Fibroblast of pulmonary artery (primary cell): ENCODE data around the gene TMEM131L.

Experiments used
- DNase-seq: peaks from one replicate; pipeline ENCODE4 v3.0.0-alpha.2; 2010; ENCODE audit warnings: low read depth
- H3K4me3 ChIP-seq: replicated peaks from 2 replicates; pipeline ENCODE4 v1.5.1; 2011; ENCODE audit warnings: low read depth, mild to moderate bottlenecking, control low read depth, low read length, moderate library complexity
- TF ChIP-seq, protein P1 (sequence below): IDR thresholded peaks from 2 replicates; pipeline ENCODE4 v1.5.1; 2011; ENCODE audit warnings: mild to moderate bottlenecking, control low read depth, low read length, inconsistent platforms; ENCODE audit errors: missing control alignments

The TMEM131L gene

DNA sequence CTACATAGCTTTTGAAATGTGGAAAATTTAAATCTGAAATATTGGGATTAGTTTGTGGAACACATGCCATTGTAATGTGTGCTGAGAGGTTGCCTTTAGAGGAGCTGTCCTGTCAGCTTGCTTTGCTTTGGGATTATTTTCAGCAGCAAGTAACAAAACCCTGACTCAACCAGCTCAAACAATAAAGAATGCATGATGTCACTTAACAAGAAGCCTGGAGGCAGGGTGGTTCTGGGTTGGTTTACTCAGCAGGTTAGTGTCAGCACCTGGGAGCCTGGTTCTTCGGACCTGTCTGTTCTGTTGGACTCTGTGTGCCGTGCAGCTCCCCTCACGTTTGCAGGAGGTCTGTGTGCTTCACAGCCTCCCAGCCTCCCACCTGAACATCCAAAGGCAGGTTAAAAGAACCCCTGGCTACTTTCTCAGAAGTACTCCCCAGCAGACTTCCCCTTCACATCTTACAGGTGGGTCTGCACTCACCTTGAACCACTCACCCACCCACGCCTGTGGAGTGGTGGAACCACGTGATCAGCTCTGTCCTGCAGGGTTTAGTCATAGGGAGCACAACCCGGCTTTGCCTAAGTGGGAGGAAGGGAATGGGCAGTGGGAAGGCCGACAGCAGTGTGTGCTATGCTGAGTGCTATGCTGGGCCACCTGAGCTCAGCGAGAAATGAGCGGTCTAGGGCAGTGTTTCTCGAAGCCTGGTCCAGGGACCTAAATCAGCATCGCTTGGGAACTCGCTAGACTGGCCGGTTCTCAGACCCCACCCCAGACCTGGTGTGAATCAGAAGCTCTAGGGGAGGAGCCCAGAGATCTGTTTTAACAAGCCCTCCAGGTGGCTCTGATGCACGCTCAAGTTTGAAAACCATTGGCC lies 20.4 kb downstream of the TMEM131L start:
- TF ChIP-seq, protein P1, sequence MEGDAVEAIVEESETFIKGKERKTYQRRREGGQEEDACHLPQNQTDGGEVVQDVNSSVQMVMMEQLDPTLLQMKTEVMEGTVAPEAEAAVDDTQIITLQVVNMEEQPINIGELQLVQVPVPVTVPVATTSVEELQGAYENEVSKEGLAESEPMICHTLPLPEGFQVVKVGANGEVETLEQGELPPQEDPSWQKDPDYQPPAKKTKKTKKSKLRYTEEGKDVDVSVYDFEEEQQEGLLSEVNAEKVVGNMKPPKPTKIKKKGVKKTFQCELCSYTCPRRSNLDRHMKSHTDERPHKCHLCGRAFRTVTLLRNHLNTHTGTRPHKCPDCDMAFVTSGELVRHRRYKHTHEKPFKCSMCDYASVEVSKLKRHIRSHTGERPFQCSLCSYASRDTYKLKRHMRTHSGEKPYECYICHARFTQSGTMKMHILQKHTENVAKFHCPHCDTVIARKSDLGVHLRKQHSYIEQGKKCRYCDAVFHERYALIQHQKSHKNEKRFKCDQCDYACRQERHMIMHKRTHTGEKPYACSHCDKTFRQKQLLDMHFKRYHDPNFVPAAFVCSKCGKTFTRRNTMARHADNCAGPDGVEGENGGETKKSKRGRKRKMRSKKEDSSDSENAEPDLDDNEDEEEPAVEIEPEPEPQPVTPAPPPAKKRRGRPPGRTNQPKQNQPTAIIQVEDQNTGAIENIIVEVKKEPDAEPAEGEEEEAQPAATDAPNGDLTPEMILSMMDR = no peak
- peak; percentile 83 for DNase-seq
- H3K4me3 ChIP-seq = no peak overlapping the region

DNA sequence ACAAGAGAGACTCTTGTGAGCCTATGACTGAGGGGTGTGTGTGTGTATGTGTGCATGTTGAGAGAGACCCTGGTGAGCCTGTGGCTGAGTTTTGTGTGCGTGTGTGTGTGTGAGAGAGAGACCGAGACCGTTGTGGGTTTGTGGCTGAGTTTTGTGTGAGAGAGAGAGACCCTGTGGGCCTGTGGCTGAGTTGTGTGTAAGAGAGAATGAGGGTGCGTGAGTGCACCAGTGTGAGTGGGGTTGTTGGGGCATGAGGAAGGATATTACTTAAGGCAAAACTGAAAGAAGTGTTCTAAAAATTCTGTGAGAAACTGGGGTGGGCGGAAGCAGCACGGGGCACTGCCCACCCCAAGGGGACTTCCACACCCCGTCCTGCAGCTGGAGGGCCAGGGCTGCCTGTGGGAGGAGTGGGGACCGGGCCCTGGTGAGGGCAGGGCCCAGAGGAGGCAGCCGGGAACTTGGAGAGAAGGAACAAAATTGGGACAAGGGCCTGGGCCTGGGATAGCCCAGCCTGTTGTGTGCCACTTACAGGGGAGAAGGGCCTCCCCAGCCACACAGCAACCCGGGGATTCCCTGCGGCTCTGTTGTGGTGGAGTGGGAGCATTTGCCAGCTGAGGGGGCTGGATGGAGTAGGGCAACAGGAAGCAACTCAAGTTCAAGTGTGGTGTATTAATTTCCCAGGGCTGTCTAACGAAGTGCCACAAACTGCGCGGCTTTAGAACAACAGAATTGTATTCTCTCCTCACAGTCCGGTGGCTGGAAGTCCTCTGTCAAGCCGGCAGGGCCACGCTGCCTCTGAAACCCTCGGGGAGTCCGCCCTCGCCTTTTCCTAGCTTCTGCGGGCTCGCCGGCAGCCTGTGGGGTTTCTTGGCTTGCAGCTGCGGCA lies 22.1 kb downstream of the TMEM131L start:
- DNase-seq = no peak
- TF ChIP-seq, protein P1 = no peak
- H3K4me3 ChIP-seq = no peak overlapping the region

DNA sequence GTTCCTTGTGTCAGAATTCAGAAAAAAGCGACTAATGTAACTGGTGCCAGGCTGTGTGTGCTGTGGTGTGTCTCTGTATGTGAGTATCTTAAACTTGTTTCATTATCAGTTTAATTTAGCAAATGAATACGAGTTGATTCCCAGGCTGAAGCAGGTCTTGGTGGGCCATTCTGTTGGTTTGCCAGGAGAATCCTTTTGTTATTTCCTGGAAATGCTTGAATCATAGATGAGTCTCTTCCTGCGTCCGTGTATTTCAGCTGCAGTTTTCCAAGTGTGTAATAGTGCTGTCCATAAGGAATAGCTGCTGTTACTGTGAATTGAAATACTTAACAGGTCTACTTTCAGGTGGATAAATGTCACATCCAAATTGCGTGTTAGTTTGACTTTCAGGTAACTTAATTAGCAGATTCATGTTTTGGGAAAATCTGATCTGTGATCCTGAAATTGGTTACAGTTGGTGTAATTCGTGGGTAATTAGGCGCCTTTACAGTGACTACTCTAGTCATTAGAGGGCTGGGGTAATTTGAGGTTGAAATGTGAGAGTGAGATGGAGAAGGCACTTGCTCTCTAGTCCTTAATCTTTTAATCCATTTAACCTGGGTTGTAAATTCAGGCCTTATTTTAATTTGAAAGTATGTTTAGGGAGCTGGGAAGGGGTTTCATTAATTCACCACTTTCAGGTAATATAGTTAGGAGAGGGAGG lies 23.8 kb downstream of the TMEM131L start:
- DNase-seq = peak; percentile 66
- TF ChIP-seq, protein P1 = no peak
- H3K4me3 ChIP-seq = no peak overlapping the region

DNA sequence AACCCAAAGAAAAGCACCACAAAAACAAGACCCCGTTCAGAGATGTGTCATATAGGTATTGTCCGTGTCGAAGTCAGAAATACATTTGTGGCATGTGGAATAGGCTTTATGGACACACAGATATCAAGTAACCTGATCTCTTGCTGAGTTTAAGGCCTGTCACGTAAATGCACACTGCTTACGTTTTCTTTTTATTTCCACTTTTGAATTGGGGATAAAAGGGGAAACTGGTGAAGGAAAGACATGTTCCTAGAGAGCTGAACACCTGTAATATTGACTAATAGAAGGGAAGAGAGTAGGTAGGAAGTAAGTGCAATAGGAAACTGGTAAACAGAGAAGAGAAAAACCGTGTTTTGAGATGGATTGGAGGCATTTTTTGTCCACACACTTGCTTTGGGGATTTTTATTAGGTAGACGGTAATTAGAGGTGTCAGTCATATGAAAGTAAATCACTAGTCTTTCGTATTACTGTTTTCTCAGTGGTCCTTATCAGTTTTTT lies 24.9 kb downstream of the TMEM131L start:
- H3K4me3 ChIP-seq = no peak overlapping the region
- DNase-seq = no peak
- TF ChIP-seq, protein P1 = no peak

DNA sequence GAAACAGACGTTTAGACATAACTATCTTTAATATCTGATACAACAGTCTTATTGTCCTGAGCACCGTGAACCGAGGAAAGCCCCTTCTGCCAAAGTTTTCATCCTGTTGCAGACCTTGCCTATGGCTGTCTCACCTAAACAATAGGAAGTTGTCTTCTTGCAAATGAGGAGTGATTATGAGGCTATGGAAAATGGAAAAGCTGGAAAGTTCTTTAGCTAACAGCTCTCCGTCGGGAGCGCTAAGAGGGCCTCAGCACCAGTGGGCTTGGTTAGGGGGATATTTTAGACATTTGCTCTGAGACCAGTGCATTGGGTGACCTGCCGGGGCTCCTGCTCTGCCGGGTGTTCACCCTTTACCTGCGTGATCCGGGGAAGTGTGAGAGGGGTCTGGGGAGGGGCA lies 28.4 kb downstream of the TMEM131L start:
- TF ChIP-seq, protein P1 = no peak
- DNase-seq = no peak
- no peak overlapping the region for H3K4me3 ChIP-seq

DNA sequence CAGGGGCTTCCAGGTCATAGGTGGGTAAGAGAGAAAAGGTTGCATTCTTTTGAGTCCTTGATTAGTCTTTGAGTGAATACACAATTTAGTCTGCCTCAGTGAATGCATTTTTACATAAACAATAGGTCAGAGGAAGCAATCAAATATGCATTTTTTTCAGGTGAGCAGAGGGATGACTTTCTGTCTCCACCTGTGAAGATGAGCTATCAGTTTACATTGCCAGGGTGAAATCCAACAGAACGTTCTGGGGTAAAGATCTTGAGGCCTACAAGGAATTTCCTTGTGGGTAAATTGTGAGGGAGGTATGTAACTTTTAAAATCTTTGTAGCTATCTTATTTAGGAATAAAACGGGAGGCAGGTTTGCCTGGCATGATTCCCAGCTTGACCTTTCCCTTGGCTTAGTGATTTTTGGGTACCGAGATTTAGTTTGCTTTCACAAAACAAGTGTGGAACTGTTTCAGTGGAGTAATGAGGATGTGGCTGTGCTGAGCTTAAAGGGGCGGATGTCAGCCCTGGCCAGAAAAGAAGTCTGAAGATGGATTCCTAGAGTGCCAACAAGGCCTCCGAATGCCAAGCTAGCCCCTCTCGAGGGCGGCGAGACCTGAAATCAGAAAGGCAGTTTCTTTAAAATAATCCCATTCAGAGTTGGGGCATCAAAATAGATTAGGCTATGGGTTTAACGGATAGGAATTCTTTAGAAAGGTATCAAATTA lies 29.5 kb downstream of the TMEM131L start:
- no peak overlapping the region for H3K4me3 ChIP-seq
- TF ChIP-seq, protein P1 = no peak
- DNase-seq = no peak
